ENCODE measurements around the gene TRPV2. TPM values are rescaled to one million over a fixed set of nuclear protein-coding genes. Genes with fewer than 3 reads are reported as not detected.
A peak's percentile ranks its signal among the peaks of the same experiment; 100 is the strongest.

The TRPV2 gene
- total and polyA plus RNA-seq, 9 of the 15 experiments (the other 6 are each of a cell fraction or from before 2014, with no cell fraction given): 10.0 to 97.5 (median 30.3) TPM

GRCh38 chr17:16380640-16381495 lies 34.5 kb upstream of the TRPV2 start, which contains the start of gene UBB (continued):
- TF ChIP-seq E2F4 (CRISPR knock-in tag; IDR thresholded peaks at IDR 0.05; ENCODE audit: low read depth) (no peak), ZNF583 (CRISPR knock-in tag; IDR thresholded peaks at IDR 0.05) (no peak), ZBTB8A (IDR thresholded peaks at IDR 0.05; ENCODE audit: partially characterized antibody) (no peak), AFF4 (CRISPR knock-in tag; IDR thresholded peaks at IDR 0.05) (peak; percentile 89), CUX1 (CRISPR knock-in tag; IDR thresholded peaks at IDR 0.05) (no peak), HOMEZ (CRISPR knock-in tag; IDR thresholded peaks at IDR 0.05) (no peak), ZNF586 (CRISPR knock-in tag; conservative IDR thresholded peaks at IDR 0.05) (no peak), CXXC5 (CRISPR knock-in tag; IDR thresholded peaks at IDR 0.05) (peak; percentile 99), SP1 (CRISPR knock-in tag; IDR thresholded peaks at IDR 0.05) (no peak; the same call in none of the 2 replicates), MTA2 (IDR thresholded peaks at IDR 0.05; ENCODE audit: low read depth) (no peak), NR1H2 (CRISPR knock-in tag; IDR thresholded peaks at IDR 0.05) (no peak; the same call in 1 of the 2 replicates), ATF7 (IDR thresholded peaks at IDR 0.05) (peak; percentile 94)
- TF ChIP-seq, protein P1, sequence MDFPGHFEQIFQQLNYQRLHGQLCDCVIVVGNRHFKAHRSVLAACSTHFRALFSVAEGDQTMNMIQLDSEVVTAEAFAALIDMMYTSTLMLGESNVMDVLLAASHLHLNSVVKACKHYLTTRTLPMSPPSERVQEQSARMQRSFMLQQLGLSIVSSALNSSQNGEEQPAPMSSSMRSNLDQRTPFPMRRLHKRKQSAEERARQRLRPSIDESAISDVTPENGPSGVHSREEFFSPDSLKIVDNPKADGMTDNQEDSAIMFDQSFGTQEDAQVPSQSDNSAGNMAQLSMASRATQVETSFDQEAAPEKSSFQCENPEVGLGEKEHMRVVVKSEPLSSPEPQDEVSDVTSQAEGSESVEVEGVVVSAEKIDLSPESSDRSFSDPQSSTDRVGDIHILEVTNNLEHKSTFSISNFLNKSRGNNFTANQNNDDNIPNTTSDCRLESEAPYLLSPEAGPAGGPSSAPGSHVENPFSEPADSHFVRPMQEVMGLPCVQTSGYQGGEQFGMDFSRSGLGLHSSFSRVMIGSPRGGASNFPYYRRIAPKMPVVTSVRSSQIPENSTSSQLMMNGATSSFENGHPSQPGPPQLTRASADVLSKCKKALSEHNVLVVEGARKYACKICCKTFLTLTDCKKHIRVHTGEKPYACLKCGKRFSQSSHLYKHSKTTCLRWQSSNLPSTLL (IDR thresholded peaks at IDR 0.05): no peak
